Measurements from ENCODE around the gene RFLNA. TPM values are rescaled to one million over a fixed set of nuclear protein-coding genes. Genes with fewer than 3 reads are reported as not detected.

Gene RFLNA
- total RNA-seq, 2 donors from 2014 or later: 5.4 to 13.7 TPM

- 94% methylated on average over 7 of the region's 7 CpGs for WGBS
- Histone ChIP-seq H3K9me3 (no peaks in the 10 kb centered on the region), H3K27ac (no peak overlapping the region), H3K4me3 (no peak overlapping the region), H3K27me3 (replicated peaks; ENCODE audit: insufficient read depth) (no peaks in the 10 kb centered on the region), H3K4me1 (replicated peaks) (no peaks in the 10 kb centered on the region), H3K36me3 (no peaks in the 10 kb centered on the region)
- intact Hi-C loops (cut with DNase I): no loop called here
- TF ChIP-seq POLR2AphosphoS5 (IDR thresholded peaks at IDR 0.05): no peak
- no peak for TF ChIP-seq POLR2A (IDR thresholded peaks at IDR 0.05)
- TF ChIP-seq CTCF (IDR thresholded peaks at IDR 0.05): no peak
- no peak for DNase-seq (ENCODE audit: low spot score)
Measured at GRCh38 chr12:124309744-124310143, 14.9 kb downstream of the RFLNA start.

GRCh38 chr12:124310178-124310577 lies 15.3 kb downstream of the RFLNA start:
- TF ChIP-seq CTCF (IDR thresholded peaks at IDR 0.05) (no peak), POLR2AphosphoS5 (IDR thresholded peaks at IDR 0.05) (no peak), POLR2A (IDR thresholded peaks at IDR 0.05) (no peak)
- no peaks in the 10 kb centered on the region for H3K27me3 ChIP-seq (replicated peaks; ENCODE audit: insufficient read depth)
- intact Hi-C loops (cut with DNase I): no loop called here
- no peaks in the 10 kb centered on the region for H3K4me1 ChIP-seq (replicated peaks)
- 83% methylated on average over 4 of the region's 4 CpGs for WGBS
- no peaks in the 10 kb centered on the region for H3K36me3 ChIP-seq
- no peak overlapping the region for H3K27ac ChIP-seq
- no peak overlapping the region for H3K4me3 ChIP-seq
- no peaks in the 10 kb centered on the region for H3K9me3 ChIP-seq
- no peak for DNase-seq (ENCODE audit: low spot score)

GRCh38 chr12:124310785-124311184 lies 15.9 kb downstream of the RFLNA start:
- Histone ChIP-seq H3K4me3 (no peak overlapping the region), H3K4me1 (replicated peaks) (no peaks in the 10 kb centered on the region), H3K27ac (no peak overlapping the region), H3K27me3 (replicated peaks; ENCODE audit: insufficient read depth) (no peaks in the 10 kb centered on the region), H3K36me3 (no peaks in the 10 kb centered on the region), H3K9me3 (no peaks in the 10 kb centered on the region)
- 85% methylated on average over 3 of the region's 3 CpGs for WGBS
- TF ChIP-seq POLR2AphosphoS5 (IDR thresholded peaks at IDR 0.05): no peak
- TF ChIP-seq POLR2A (IDR thresholded peaks at IDR 0.05): no peak
- no peak for TF ChIP-seq CTCF (IDR thresholded peaks at IDR 0.05)
- no peak for DNase-seq (ENCODE audit: low spot score)
- intact Hi-C loops (cut with DNase I): no loop called here

GRCh38 chr12:124311292-124312109 lies 16.6 kb downstream of the RFLNA start:
- 83% methylated on average over 17 of the region's 17 CpGs for WGBS
- Histone ChIP-seq H3K27me3 (replicated peaks; ENCODE audit: insufficient read depth) (no peaks in the 10 kb centered on the region), H3K9me3 (no peaks in the 10 kb centered on the region), H3K4me3 (no peak overlapping the region), H3K27ac (no peak overlapping the region), H3K36me3 (no peaks in the 10 kb centered on the region), H3K4me1 (replicated peaks) (no peaks in the 10 kb centered on the region)
- no peak for DNase-seq (ENCODE audit: low spot score)
- intact Hi-C loops (cut with DNase I): no loop called here
- TF ChIP-seq POLR2AphosphoS5 (IDR thresholded peaks at IDR 0.05): no peak
- TF ChIP-seq CTCF (IDR thresholded peaks at IDR 0.05): no peak
- no peak for TF ChIP-seq POLR2A (IDR thresholded peaks at IDR 0.05)

- Histone ChIP-seq H3K9me3 (no peaks in the 10 kb centered on the region), H3K27me3 (replicated peaks; ENCODE audit: insufficient read depth) (no peaks in the 10 kb centered on the region), H3K4me3 (no peak overlapping the region), H3K36me3 (no peaks in the 10 kb centered on the region), H3K27ac (no peak overlapping the region), H3K4me1 (replicated peaks) (no peaks in the 10 kb centered on the region)
- intact Hi-C loops (cut with DNase I): no loop called here
- TF ChIP-seq POLR2A (IDR thresholded peaks at IDR 0.05) (no peak), POLR2AphosphoS5 (IDR thresholded peaks at IDR 0.05) (no peak), CTCF (IDR thresholded peaks at IDR 0.05) (no peak)
- 78% methylated on average over 6 of the region's 6 CpGs for WGBS
- DNase-seq (ENCODE audit: low spot score): no peak
Measured at GRCh38 chr12:124312601-124313000, 17.7 kb downstream of the RFLNA start.

All from prostate gland (tissue), 2 donors.